GM12878 (cell line): ENCODE results near the gene SPRYD3. TPM values are rescaled to one million over a fixed set of nuclear protein-coding genes. Genes with fewer than 3 reads are reported as not detected.

Experiments
- ATAC-seq: fragments of 200-7000 bp; cut with Tn5 transposase; 3 replicates; pipeline ENCODE4 v1.9.1; 2020; ENCODE audit warnings: mild to moderate bottlenecking, moderate library complexity
- BruUV-seq: library from RNA; stranded (reverse); fragments of 400-500 nt; replicated peaks from 2 replicates; lab custom pipeline; 2021; lab: Mats Ljungman, UMichigan
- CTCF ChIA-PET: fragments of 300-600 bp; sonication (Branson Sonifier 250); formaldehyde crosslinking; extraction: SDS; loops from one replicate; lab custom pipeline; 2021; ENCODE audit warnings: inconsistent platforms; lab: Yijun Ruan, JAX
- POLR2A ChIA-PET: fragments of 350-600 bp; formaldehyde crosslinking; extraction: SDS; loops from one replicate; lab custom pipeline; 2021; ENCODE audit warnings: inconsistent platforms; lab: Charles Lee
- RAD21 ChIA-PET: fragments of 300-600 bp; sonication (Branson Sonifier 250); formaldehyde crosslinking; loops from one replicate; lab custom pipeline; 2023; ENCODE audit warnings: antibody characterized with exemption; ENCODE audit not compliant: unreplicated experiment; lab: Charles Lee
- SMC1A ChIA-PET: fragments of 300-600 bp; sonication (Branson Sonifier 250); formaldehyde crosslinking; loops from one replicate; lab custom pipeline; 2023; ENCODE audit not compliant: unreplicated experiment, uncharacterized antibody; lab: Charles Lee
- DNase-seq: peaks from one replicate; pipeline ENCODE4 v3.0.0-alpha.2; 2011; ENCODE audit warnings: low read depth, low spot score
- FAIRE-seq: peaks from 3 replicates; lab custom pipeline; 2011; peaks lifted over from hg19 to GRCh38; lab: Jason Lieb, UNC
- H2AFZ ChIP-seq: 2 replicates; pipeline ENCODE4 v1.6.0; 2011; ENCODE audit warnings: low read depth, low read length, control low read depth; ENCODE audit not compliant: control insufficient read depth
- H3K27ac ChIP-seq: 2 replicates; pipeline ENCODE4 v1.5.1; 2011; ENCODE audit warnings: control low read depth; ENCODE audit not compliant: control insufficient read depth, insufficient read depth
- H3K27me3 ChIP-seq, 2 experiments: replicated peaks in 1 of 2; 2 replicates each; pipeline versions ENCODE4 v1.6.0 to v1.6.1; 2011; ENCODE audit warnings: low read length in 1 of 2; ENCODE audit not compliant: control insufficient read depth in 2 of 2, insufficient read depth in 2 of 2
- H3K36me3 ChIP-seq, 2 experiments: 2 replicates each; pipeline ENCODE4 v1.5.1; 2011; ENCODE audit warnings: low read length in 1 of 2; ENCODE audit not compliant: control insufficient read depth in 2 of 2, insufficient read depth in 2 of 2
- H3K4me1 ChIP-seq: 2 replicates; pipeline ENCODE4 v1.6.1; 2011; ENCODE audit warnings: mild to moderate bottlenecking, low read length, moderate library complexity, mixed read lengths; ENCODE audit not compliant: control insufficient read depth, insufficient read depth
- H3K4me2 ChIP-seq: 2 replicates; pipeline ENCODE4 v1.6.0; 2011; ENCODE audit warnings: control low read depth; ENCODE audit not compliant: control insufficient read depth, insufficient read depth
- H3K4me3 ChIP-seq: fragments of 200-600 bp; sonication (generic); 2 replicates; pipeline ENCODE4 v1.5.1; 2016
- H3K79me2 ChIP-seq: 2 replicates; pipeline ENCODE4 v1.6.0; 2011; ENCODE audit warnings: low read length; ENCODE audit not compliant: control insufficient read depth, insufficient read depth
- H3K9ac ChIP-seq: 2 replicates; pipeline ENCODE4 v1.8.0; 2011; ENCODE audit warnings: low read length, control low read depth, mixed read lengths; ENCODE audit not compliant: control insufficient read depth, insufficient read depth
- H3K9me3 ChIP-seq: replicated peaks from 3 replicates; pipeline ENCODE4 v1.5.1; 2011; ENCODE audit warnings: mild to moderate bottlenecking, low read length; ENCODE audit not compliant: control insufficient read depth, insufficient read depth
- H4K20me1 ChIP-seq: 2 replicates; pipeline ENCODE4 v1.6.0; 2011; ENCODE audit not compliant: control insufficient read depth, insufficient read depth
- CHD2 ChIP-seq: IDR thresholded peaks from 2 replicates; pipeline ENCODE4 v1.6.1; 2011; ENCODE audit warnings: low read depth, low read length, improper control_type of control experiment, borderline replicate concordance
- E4F1 ChIP-seq: fragments of 450-650 bp; IDR thresholded peaks from 2 replicates; pipeline ENCODE4 v1.6.1; 2018; ENCODE audit warnings: borderline replicate concordance, mild to moderate bottlenecking; ENCODE audit not compliant: partially characterized antibody
- GATAD2B ChIP-seq: fragments of 450-650 bp; conservative IDR thresholded peaks from 2 replicates; pipeline ENCODE4 v1.6.1; 2017; ENCODE audit warnings: low read depth, mild to moderate bottlenecking, moderate library complexity
- LARP7 ChIP-seq: fragments of 450-650 bp; IDR thresholded peaks from 2 replicates; pipeline ENCODE4 v1.6.1; 2017; ENCODE audit warnings: mild to moderate bottlenecking
- NR2C1 ChIP-seq: fragments of 450-650 bp; IDR thresholded peaks from 2 replicates; pipeline ENCODE4 v1.6.1; 2017; ENCODE audit warnings: antibody characterized with exemption, mild to moderate bottlenecking, moderate library complexity
- ZNF24 ChIP-seq: fragments of 450-650 bp; IDR thresholded peaks from 2 replicates; pipeline ENCODE4 v1.6.1; 2017; ENCODE audit warnings: antibody characterized with exemption, mild to moderate bottlenecking
- ZNF687 ChIP-seq: fragments of 450-650 bp; IDR thresholded peaks from 2 replicates; pipeline ENCODE4 v1.6.1; 2017; ENCODE audit warnings: mild to moderate bottlenecking, moderate library complexity
- WGBS: methylation state at CpG from one replicate; pipeline ENCODE4 v1.1.6; 2016; ENCODE audit warnings: low lambda C conversion rate; ENCODE audit not compliant: insufficient replicate concordance, insufficient coverage; ENCODE audit errors: missing lambda C conversion rate; 5-methylcytosine and 5-hydroxymethylcytosine counted together
- in situ Hi-C: fragments of 300-500 bp; cut with MboI; formaldehyde crosslinking; loops from 9 replicates; pipeline ENCODE4 v1.14.3; 2018; ENCODE audit warnings: mixed read lengths
- intact Hi-C: fragments of 100-400 bp; cut with micrococcal nuclease; formaldehyde crosslinking; loops from one replicate; pipeline ENCODE4 v1.14.2; 2022; ENCODE audit not compliant: unreplicated experiment
- polyA plus RNA-seq, 11 experiments: library from polyadenylated mRNA; depleted of rRNA in 4 of 11; unstranded in 6 of 11; stranded (reverse) in 5 of 11; fragments of >200 nt; fragmentation: Nextera tagmentation in 4 of 11; fragmentation: Illumina TruSeq in 1 of 11; extraction: Ambion mirVana in 4 of 11; extraction: Trizol in 1 of 11; gene quantifications; 1 replicate in 1 of 11; 2 replicates in 10 of 11; pipeline versions ENCODE4 v1.2.1 to v1.2.3, GENCODE V29; 2011 to 2016; ENCODE audit warnings: inconsistent platforms in 2 of 11, missing spikeins in 2 of 11, low read depth in 1 of 11
- total RNA-seq, 4 experiments: library from RNA; depleted of rRNA in 3 of 4; stranded (reverse); fragments of >200 nt in 3 of 4; fragmentation: Illumina TruSeq in 1 of 4; extraction: Trizol in 1 of 4; gene quantifications; 2 replicates each; pipeline versions ENCODE4 v1.2.1 to v1.2.3, GENCODE V29; 2013 to 2021

SPRYD3 gene
- total and polyA plus RNA-seq, 10 of the 15 experiments (the other 5 are each of a cell fraction or from before 2014, with no cell fraction given): 2.3 to 26.4 (median 20.2) TPM

- peaks cover 19% of the 10 kb centered on the region for H3K4me1 ChIP-seq
- no peaks in the 10 kb centered on the region for H3K27me3 ChIP-seq
- TF ChIP-seq NR2C1 (no peak), ZNF687 (no peak), E4F1 (no peak), GATAD2B (no peak), CHD2 (no peak), ZNF24 (no peak), LARP7 (no peak)
- TF ChIP-seq, all 136 proteins: peak for 0
- Histone ChIP-seq H3K36me3 (no peaks in the 10 kb centered on the region), H2AFZ (no peak overlapping the region), H3K4me3 (no peak overlapping the region), H3K9ac (no peak overlapping the region), H4K20me1 (no peaks in the 10 kb centered on the region), H3K79me2 (no peaks in the 10 kb centered on the region), H3K4me2 (no peak overlapping the region), H3K27ac (no peak overlapping the region), H3K9me3 (no peaks in the 10 kb centered on the region)
- intact Hi-C loops: no loop called here
- DNase-seq (no peak), FAIRE-seq (no peak), ATAC-seq (no peak)
- no TSS peak for BruUV-seq
- in situ Hi-C loops: no loop called here
- ChIA-PET POLR2A (no interaction called here), CTCF (interaction anchor here (2.0 kb wide), 1 partner anchor 39 kb away, joined by 7 read pairs; no protein-coding TSS in a partner anchor), SMC1A (interaction anchor here (0.6 kb wide), 1 partner anchor 39 kb away, joined by 3 read pairs; no protein-coding TSS in a partner anchor), RAD21 (interaction anchor here (0.5 to 0.6 kb wide), 2 partner anchors 39 to 51 kb away, joined by 3 to 6 read pairs; no protein-coding TSS in a partner anchor)
- WGBS: 91% methylated on average over 8 of the region's 8 CpGs
These were observed 26.1 kb upstream of the SPRYD3 start for GRCh38 chr12:53105256-53105655.
